Measurements from ENCODE around the gene EIF5AL1.

DNA sequence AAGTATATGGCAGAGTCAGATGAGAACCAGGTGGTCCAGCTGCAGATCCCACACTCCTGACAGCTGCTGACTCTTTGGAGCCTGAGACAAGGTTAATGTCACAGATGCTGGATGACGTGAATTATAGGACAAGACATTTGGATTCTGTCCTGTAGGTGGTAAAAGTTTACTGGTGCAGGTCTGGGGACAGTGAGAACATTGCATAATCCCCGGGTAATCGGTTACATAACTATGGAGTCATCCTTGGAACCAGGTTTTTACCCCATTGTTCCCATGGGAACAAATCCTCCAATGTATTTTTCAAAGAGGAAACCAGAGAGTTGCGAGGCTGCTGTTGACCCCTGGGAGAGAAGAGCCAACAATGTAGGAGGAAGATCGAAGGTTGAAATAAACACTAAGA is 39.4 kb upstream of the EIF5AL1 start:
- TF ChIP-seq CTCF (conservative IDR thresholded peaks at IDR 0.05; ENCODE audit: low read depth in 2 of 2) (no peak), CREB1 (CRISPR knock-in tag; IDR thresholded peaks at IDR 0.05; ENCODE audit: low read depth) (no peak), ETS1 (IDR thresholded peaks at IDR 0.05) (no peak), ZNF114 (CRISPR knock-in tag; IDR thresholded peaks at IDR 0.05) (no peak), EZH2 (IDR thresholded peaks at IDR 0.05; ENCODE audit: low read depth, unreplicated experiment) (no peak), POLR2AphosphoS5 (IDR thresholded peaks at IDR 0.05; ENCODE audit: low read depth) (no peak), EZH2phosphoT487 (IDR thresholded peaks at IDR 0.05; ENCODE audit: unreplicated experiment) (no peak), STAT1 (IDR thresholded peaks at IDR 0.05; ENCODE audit: unreplicated experiment) (no peak), NANOG (IDR thresholded peaks at IDR 0.05; ENCODE audit: borderline replicate concordance) (no peak), JUNB (IDR thresholded peaks at IDR 0.05; ENCODE audit: unreplicated experiment) (no peak)
- TF ChIP-seq, protein P1, sequence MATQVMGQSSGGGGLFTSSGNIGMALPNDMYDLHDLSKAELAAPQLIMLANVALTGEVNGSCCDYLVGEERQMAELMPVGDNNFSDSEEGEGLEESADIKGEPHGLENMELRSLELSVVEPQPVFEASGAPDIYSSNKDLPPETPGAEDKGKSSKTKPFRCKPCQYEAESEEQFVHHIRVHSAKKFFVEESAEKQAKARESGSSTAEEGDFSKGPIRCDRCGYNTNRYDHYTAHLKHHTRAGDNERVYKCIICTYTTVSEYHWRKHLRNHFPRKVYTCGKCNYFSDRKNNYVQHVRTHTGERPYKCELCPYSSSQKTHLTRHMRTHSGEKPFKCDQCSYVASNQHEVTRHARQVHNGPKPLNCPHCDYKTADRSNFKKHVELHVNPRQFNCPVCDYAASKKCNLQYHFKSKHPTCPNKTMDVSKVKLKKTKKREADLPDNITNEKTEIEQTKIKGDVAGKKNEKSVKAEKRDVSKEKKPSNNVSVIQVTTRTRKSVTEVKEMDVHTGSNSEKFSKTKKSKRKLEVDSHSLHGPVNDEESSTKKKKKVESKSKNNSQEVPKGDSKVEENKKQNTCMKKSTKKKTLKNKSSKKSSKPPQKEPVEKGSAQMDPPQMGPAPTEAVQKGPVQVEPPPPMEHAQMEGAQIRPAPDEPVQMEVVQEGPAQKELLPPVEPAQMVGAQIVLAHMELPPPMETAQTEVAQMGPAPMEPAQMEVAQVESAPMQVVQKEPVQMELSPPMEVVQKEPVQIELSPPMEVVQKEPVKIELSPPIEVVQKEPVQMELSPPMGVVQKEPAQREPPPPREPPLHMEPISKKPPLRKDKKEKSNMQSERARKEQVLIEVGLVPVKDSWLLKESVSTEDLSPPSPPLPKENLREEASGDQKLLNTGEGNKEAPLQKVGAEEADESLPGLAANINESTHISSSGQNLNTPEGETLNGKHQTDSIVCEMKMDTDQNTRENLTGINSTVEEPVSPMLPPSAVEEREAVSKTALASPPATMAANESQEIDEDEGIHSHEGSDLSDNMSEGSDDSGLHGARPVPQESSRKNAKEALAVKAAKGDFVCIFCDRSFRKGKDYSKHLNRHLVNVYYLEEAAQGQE (IDR thresholded peaks at IDR 0.05; ENCODE audit: unreplicated experiment) = no peak
